Measurements from ENCODE around the gene CBL.

CBL gene

GRCh38 chr11:119344291-119345010 lies 138.3 kb downstream of the CBL start:
- no peak for DNase-seq (ENCODE audit: low read depth in 3 of 3, low spot score in 1 of 3)

- no peak for DNase-seq (ENCODE audit: low read depth in 3 of 3, low spot score in 1 of 3)
These were observed 139.5 kb downstream of the CBL start for GRCh38 chr11:119345685-119346084.

- DNase-seq (ENCODE audit: low read depth in 3 of 3, low spot score in 1 of 3) = no peak
These were observed 140.5 kb downstream of the CBL start, which contains the start of gene MFRP for GRCh38 chr11:119346605-119347004. Gene MFRP, minus strand, starts transcription at chr11:119346705. Its CDS starts 192 bp downstream, at chr11:119346513.

GRCh38 chr11:119347242-119347641 lies 141.1 kb downstream of the CBL start:
- no peak for DNase-seq (ENCODE audit: low read depth in 3 of 3, low spot score in 1 of 3)

GRCh38 chr11:119347940-119348605 lies 141.9 kb downstream of the CBL start:
- no peak for DNase-seq (ENCODE audit: low read depth in 3 of 3, low spot score in 1 of 3)

GRCh38 chr11:119350302-119350701 lies 144.2 kb downstream of the CBL start:
- no peak for DNase-seq (ENCODE audit: low read depth in 3 of 3, low spot score in 1 of 3)

- DNase-seq (ENCODE audit: low read depth in 3 of 3, low spot score in 1 of 3) = no peak
These were observed 145.1 kb downstream of the CBL start for GRCh38 chr11:119351232-119351631.

GRCh38 chr11:119352857-119353260 lies 146.7 kb downstream of the CBL start:
- no peak for DNase-seq (ENCODE audit: low read depth in 3 of 3, low spot score in 1 of 3)

GRCh38 chr11:119355091-119355843 lies 149.1 kb downstream of the CBL start:
- no peak for DNase-seq (ENCODE audit: low read depth in 3 of 3, low spot score in 1 of 3)

- peak; percentile 40 to 63 (median 41) for DNase-seq (ENCODE audit: low read depth in 3 of 3, low spot score in 1 of 3)
These were observed 150.4 kb downstream of the CBL start for GRCh38 chr11:119356349-119357031.

GRCh38 chr11:119357074-119357473 lies 150.9 kb downstream of the CBL start:
- no peak for DNase-seq (ENCODE audit: low read depth in 3 of 3, low spot score in 1 of 3)

Data from stimulated activated CD4-positive, alpha-beta T cell treated with anti-CD3 and anti-CD28 coated beads, TNF-alpha, amount 100 ng/mL, for 1 hour (primary cell).